OCI-M2 (cell line): ENCODE data around the gene KCNK18.
"Not testable (repeated sequence)": the region's sequence is repeated elsewhere in the genome, so short reads cannot be mapped to it uniquely, and the experiment has no call there.

Experiments
- DNase-seq: peaks from one replicate; lab custom pipeline; 2025; ENCODE audit not compliant: unreplicated experiment; lab: John Stamatoyannopoulos, UW

Gene KCNK18

GRCh38 chr10:117221156-117221711, 23.9 kb downstream of the KCNK18 start:
- no peak for DNase-seq

- no peak for DNase-seq
Measured at GRCh38 chr10:117222552-117222951, 25.3 kb downstream of the KCNK18 start.

- DNase-seq, result no peak
Measured at GRCh38 chr10:117222976-117223692, 25.8 kb downstream of the KCNK18 start.

- DNase-seq, result no peak
Measured at GRCh38 chr10:117223693-117224430, 26.6 kb downstream of the KCNK18 start.

- DNase-seq, result no peak
Measured at GRCh38 chr10:117224881-117225280, 27.6 kb downstream of the KCNK18 start.

GRCh38 chr10:117226813-117227451, 29.6 kb downstream of the KCNK18 start:
- DNase-seq, result no peak

DNA sequence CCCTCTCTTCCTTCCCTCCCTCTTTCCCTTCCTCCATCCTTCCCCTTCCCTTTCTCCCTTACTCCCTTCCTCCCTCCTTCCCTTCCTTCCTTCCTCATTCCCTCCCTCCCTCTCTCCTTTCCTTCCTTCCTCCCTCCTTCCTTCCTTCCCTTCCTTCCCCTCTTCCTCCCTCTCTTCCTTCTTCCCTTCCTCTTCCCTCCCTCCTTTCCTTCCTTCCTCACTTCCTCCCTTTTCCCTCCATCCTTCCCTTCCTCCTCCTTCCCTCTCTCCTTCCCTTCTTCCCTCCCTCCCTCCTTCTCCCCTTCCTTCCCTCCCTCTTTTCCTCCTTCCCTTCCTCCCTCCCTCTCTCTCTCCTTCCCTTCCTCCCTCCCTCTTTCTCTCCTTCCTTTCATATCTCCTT, 30.9 kb downstream of the KCNK18 start:
- no peak for DNase-seq

DNA sequence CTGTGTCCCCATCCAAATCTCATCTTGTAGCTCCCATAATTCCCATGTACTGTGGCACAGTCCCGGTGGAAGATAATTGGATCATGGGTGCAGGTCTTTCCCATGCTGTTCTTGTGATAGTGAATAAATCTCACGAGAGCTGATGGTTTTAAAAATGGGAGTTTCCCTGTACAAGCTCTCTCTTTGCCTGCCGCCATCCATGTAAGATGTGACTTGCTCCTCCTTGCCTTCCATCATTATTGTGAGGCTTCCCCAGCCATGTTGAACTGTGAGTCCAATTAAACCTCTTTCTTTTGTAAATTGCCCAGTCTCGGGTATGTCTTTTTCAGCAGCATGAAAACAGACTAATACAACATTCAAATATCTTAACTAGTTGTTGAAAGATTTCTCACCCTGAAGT, 32.8 kb downstream of the KCNK18 start:
- not testable (repeated sequence) for DNase-seq

DNA sequence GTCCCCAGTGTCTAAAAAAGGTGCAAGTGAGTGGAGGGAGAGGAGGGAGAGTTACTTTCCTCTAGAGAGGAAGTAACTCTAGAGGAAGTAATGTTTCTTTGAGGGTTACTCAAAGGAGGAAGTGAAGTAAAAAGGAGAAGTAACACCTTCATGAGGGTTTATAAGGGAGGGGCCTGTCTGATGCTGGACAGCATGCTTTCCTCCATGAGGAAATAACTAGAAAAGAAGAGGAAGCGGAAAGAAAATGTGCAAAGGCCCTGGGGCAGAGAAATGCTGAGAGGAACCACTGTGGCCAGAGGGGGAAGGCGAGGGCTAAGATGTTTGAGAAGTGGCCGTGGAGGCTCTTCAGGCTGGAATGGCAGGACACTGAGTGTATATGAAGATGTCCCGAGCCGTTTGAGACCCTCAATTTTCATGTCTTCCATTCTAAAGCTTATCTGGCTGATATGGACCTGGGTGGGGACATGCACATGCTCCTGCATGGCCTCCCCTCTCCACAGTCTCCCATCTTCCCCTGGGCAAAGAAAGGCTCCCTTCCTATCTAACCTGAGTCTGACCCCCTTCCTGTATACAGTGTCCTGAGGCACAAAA, 40.2 kb downstream of the KCNK18 start:
- no peak for DNase-seq

- DNase-seq, result no peak
Measured at GRCh38 chr10:117239051-117239450, 41.8 kb downstream of the KCNK18 start.

DNA sequence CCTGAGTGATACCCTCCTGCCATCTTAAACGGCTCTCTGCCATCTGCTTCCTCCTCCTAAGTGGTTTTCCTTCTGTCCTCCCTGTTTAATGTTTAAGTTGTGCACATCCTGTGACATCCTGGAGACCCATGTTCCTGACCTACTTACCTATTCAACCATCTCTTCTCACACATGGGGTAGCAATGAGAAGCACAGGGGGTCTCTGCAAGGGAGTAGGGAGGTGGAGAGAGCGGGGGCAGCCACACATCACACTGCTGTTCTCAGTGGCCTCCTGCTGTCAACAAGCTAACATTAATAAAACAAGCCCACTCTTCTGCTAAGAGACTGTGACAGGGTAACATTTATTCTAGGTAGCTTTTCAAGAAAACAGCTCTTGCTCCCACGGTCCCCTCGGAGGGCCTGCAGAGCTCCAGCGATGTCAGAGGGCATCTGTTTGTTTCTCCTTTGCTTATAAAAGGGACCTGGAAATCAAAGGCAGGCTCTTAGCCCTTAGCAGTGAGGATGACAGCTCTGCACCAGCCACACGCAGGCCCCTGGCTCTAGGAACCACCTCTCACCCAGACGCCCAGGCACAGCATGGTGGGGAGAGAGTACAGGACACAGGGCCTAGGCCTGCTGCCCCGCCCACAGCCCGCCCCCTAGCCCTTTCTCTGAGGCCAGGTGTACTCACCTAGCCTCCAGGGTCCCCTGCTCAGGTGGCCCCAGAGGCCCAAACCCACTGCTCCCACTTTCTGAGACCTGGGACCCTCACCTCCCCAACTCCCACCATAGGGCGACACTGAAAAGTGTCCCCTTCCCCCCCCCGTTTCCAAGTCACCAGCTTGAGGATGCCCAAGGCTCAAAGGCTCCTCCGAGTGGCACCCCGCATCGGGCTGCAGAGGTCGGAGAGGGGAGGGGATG, 42.7 kb downstream of the KCNK18 start:
- no peak for DNase-seq

- DNase-seq, result no peak
Measured at GRCh38 chr10:117240621-117241529, 43.6 kb downstream of the KCNK18 start, which contains the start of gene SLC18A2. Gene SLC18A2 (plus strand): TSS chr10:117241114. CDS start chr10:117241694, 580 bp downstream.

DNA sequence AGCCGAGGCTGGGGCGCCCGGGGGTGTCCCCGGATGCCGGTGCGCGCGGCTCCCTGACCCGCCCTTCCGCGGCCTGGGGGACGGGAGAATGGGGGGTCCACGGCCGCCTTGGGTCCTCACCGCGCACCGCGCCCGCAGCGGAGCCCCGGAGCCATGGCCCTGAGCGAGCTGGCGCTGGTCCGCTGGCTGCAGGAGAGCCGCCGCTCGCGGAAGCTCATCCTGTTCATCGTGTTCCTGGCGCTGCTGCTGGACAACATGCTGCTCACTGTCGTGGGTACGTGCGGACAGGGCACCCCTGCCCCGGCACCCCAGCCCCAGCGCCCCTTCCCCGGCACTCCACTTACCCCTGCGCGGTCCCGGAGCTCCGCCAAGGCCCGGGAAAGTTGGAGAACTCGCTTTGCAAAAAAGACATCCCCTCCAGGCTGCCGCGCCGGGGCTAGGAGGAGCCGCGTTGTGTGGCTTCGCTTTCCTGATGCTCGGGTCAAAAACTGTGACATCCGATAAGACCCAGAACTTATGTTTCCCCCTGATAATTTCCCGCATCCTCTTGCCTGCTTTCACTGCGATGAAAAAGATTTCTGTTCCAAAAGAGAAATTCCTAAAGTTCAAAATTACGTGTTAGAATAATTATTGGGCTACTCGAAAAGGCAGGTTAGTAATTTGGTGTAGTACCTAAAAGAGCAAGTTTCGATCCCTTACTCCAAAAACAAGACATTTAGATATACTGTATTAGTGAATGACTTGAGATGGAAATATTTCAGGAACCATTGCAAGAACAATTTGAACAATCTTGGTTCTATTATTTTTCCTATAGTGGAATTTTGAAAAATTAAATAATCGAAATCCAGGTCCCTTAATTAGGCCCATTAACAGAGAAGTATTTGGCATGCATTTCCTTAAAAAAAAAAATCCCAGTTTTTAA, 44.5 kb downstream of the KCNK18 start:
- no peak for DNase-seq

- DNase-seq, result no peak
Measured at GRCh38 chr10:117242463-117242832, 45.2 kb downstream of the KCNK18 start.

GRCh38 chr10:117246997-117247671, 49.8 kb downstream of the KCNK18 start:
- DNase-seq, result no peak

DNA sequence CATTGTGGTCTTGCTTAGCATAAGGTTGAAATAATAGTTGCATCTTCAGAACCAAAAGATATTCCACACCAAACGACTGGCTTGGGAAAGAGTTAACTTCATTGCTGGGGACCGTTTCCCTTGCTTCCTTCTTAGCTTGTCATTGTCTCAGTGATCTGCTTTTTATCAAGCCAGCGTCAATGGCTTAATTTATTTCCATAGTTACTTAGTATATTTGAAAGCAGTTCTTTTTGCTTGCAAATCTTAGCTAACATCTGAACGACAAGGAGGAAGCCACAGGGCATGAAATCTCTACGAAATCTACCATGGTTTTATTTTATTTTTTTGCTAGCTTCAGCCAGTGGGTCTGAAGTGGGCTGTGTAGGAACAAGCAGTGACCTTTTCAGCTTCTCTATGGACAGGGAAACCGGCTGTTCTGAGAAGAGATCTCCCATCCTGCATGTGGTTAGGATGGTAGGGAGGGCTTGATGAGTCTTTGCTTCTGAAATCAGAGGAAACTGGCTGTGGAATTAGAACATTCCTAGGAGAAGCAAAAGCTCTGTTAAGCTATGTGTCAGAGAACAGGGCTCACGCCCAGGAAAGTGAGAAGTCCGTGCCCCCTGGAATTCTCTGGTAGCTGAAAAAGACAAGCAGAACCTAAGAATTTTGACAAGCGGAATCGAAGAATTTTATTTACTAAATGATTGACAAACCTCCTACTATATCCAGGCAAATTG, 51.6 kb downstream of the KCNK18 start:
- no peak for DNase-seq

DNA sequence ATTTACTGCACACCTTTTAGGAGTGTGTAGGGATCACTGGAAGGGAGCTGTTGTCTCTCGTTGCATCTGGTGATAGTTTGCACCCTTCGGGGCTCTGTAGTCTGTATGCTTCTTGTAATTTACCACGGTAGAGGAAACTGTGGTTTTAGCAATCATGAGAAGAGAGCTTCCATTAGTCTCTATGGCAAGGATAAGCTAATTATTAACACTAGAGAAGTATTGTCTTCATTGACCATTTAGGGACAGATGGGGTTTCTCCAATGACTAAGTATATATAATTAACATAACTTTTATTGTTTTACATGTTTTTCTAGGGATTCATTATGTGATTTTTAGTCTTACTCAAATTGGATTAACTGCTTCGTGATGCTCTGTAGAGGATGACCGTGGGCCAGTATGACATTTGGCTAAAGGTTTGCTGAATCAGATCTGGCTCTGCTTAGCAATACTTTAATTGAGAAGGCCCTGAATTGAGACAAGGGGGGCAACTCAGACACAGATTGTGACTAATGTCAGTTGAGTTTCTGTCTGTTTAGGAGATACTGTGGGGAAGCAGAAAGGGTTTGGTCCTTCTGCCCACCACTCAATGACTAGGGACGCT, 52.3 kb downstream of the KCNK18 start:
- DNase-seq, result no peak
